HUDEP-2 (cell line): ENCODE results near the gene ZNF567.
"Not testable (repeated sequence)": the region's sequence is repeated elsewhere in the genome, so short reads cannot be mapped to it uniquely, and the experiment has no call there.

Experiments
- DNase-seq, 76 experiments: peaks; one replicate each; lab custom pipeline; 2025; ENCODE audit not compliant: unreplicated experiment in 76 of 76; lab: John Stamatoyannopoulos, UW

Gene ZNF567

GRCh38 chr19:36749613-36750012 lies 62.2 kb downstream of the ZNF567 start:
- DNase-seq: not testable (repeated sequence)

GRCh38 chr19:36750066-36750691 lies 62.8 kb downstream of the ZNF567 start:
- DNase-seq: no peak
